NCI-H2029 (cell line): ENCODE measurements around the gene SEPHS1.

Experiments
- DNase-seq: peaks from one replicate; lab custom pipeline; 2025; lab: John Stamatoyannopoulos, UW

Gene SEPHS1

DNA sequence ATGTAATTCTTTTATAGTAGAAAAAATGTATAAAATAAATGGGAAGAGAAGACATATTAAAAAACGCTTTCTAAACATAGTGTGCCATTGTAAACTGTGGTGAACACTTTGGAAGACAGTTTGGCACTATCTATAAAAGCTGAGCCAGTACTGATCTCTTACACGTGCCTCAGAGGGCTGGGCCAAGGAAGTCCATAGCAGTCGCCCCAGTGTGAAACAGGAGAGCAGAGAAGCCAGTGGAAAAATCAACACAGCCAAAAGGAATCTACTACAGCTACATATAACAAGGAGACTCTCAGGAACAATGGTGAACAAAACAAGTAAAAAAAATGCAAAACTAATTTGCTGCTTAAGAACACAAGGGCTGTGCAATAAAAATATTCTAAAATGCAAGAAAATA is 20.6 kb downstream of the SEPHS1 start:
- DNase-seq = no peak

GRCh38 chr10:13322615-13323148 is 25.4 kb downstream of the SEPHS1 start:
- no peak for DNase-seq

- DNase-seq = no peak
Measured at GRCh38 chr10:13321576-13321975, 26.5 kb downstream of the SEPHS1 start.

GRCh38 chr10:13319166-13319565 is 28.9 kb downstream of the SEPHS1 start:
- DNase-seq = no peak

DNA sequence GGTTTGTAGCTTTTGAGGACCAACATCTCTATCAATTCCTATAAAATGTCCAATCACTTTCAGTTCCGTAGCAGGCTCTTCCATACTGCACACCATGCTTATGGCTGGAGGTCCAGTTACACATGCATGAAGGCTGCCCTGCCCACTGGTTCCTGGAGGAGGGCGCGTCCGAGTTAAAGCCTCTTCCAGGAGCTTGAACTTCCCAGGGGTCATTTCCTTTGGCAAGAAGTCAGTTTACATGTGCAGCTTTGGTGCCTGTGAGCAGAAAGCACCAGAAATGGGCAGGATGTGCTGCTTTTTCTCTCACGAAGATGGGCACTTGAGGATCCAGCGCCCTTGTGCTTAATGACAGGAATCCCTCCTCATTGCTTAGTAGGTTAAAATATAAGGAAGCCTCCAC is 30.6 kb downstream of the SEPHS1 start:
- no peak for DNase-seq

- DNase-seq = no peak
Measured at GRCh38 chr10:13316635-13317311, 31.3 kb downstream of the SEPHS1 start.

- no peak for DNase-seq
Measured at GRCh38 chr10:13315361-13315760, 32.7 kb downstream of the SEPHS1 start.

GRCh38 chr10:13311177-13311575 is 36.9 kb downstream of the SEPHS1 start:
- DNase-seq = no peak

- no peak for DNase-seq
Measured at GRCh38 chr10:13310518-13311176, 37.4 kb downstream of the SEPHS1 start.

DNA sequence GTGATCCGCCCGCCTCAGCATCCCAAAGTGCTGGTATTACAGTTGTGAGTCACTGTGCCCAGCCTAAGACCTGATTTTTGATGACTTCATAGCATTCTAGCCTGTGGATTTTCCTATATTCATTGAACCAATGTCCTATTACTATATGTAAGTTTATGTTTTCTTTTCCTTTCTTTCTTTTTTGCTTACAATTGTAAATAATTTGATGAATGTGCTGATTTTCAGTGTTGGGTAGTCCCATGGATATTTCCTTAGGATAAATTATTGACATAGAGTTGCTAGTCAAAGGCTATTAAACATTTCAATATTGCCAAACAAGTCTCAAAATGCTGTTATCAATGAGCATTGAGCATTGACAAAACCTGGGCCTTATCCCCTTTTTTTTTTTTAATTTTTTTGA is 38.3 kb downstream of the SEPHS1 start:
- no peak for DNase-seq

- DNase-seq = no peak
Measured at GRCh38 chr10:13308096-13308495, 40.0 kb downstream of the SEPHS1 start.

- no peak for DNase-seq
Measured at GRCh38 chr10:13306103-13306502, 42.0 kb downstream of the SEPHS1 start.

DNA sequence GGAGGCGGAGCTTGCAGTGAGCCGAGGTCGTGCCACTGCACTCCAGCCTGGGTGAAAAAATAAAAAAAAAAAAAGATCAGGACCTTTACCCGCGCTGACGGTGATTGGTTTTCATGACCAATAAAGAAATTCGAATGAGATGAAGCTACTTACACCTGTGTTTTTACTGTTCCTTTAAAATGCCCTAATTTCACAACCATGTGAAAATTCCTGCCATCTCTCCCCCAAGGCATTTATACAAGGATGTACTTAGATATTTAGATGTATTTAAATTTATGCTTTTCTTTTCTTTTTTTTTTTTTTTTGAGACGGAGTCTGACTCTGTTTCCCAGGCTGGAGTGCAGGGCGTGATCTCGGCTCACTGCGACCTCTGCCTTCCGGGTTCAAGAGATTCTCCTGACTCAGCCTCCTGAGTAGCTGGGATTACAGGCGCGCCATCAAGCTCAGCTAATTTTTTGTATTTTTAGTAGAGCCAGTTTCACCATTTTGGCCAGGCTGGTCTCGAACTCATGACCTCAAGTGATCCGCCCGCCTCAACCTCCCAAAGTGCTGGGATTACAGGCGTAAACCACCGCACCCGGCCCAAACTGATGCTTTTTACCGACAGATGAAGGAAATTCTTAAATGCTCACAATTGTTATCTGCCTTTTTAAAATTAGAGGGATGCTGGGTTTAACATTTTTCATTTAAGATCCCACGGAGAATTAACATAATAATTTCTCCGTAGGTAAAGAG is 45.1 kb downstream of the SEPHS1 start:
- no peak for DNase-seq

GRCh38 chr10:13299437-13300287 is 48.4 kb downstream of the SEPHS1 start, which contains the start of gene PHYH:
PHYH (minus strand) TSS chr10:13300064; CDS start chr10:13300042, 22 bp downstream.
- peak; percentile 31 for DNase-seq

DNA sequence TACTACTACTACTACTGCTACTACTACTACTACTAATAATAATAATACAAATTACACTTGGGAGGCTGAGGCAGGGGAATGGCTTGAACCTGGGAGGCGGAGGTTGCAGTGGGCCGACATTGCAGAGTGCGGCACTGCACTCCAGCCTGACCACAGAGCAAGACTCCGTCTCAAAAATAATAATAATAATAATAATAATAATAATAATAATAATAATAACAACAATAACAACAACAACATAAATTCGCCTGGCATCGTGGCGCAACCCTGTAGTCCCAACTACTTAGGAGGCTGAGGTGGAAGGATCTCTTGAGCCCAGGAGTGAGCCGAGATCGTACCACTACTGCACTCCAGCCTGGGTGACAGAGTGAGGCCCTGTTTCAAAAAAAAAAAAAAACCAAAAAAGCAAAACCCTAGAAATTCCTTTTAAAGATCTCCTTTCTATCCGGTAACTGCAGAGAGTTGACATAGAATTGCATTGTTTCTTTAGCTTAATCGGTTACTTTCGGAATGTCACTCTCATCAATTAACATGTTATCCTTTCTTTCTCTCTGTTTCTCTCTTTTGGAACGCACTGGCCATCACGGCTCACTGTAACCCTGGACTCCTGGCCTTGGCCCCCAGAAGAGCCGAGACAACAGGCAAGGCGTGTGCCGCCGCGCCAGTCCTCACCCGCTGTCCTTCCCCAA is 49.2 kb downstream of the SEPHS1 start:
- DNase-seq = no peak

DNA sequence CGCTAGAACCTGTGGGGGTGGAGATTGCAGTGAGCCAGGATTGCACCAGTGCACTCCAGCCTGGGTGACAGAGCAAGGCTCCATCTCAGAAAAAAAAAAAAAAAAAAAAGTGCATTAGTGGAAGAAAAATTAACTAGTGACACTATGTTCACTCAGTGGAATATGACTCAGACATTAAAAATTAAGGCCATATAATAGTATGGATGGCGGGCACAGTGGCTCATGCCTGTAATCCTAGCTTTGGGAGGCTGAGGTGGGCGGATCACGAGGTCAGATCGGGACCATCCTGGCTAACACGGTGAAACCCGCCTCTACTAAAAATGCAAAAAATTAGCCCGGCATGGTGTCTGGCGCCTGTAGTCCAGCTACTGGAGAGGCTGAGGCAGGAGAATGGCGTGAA is 51.6 kb downstream of the SEPHS1 start:
- DNase-seq = no peak

DNA sequence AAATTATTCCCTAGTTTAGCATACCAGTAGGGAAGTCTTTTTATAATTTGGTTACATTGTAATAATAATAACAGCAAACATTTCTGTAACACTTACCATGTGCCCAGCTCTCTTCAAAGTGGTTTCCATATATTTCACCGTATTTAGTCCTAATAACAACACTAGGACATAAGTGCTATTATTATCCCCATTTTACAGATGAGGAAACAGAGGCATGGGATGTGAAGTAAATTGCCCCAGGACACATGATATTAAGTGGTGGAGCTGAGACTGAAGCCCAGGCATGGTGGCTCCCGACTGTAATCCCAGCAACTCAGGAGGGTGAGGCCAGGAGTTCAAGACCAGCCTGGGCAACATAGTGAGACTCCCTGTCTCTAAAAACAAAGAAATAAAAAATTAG is 53.3 kb downstream of the SEPHS1 start:
- no peak for DNase-seq

DNA sequence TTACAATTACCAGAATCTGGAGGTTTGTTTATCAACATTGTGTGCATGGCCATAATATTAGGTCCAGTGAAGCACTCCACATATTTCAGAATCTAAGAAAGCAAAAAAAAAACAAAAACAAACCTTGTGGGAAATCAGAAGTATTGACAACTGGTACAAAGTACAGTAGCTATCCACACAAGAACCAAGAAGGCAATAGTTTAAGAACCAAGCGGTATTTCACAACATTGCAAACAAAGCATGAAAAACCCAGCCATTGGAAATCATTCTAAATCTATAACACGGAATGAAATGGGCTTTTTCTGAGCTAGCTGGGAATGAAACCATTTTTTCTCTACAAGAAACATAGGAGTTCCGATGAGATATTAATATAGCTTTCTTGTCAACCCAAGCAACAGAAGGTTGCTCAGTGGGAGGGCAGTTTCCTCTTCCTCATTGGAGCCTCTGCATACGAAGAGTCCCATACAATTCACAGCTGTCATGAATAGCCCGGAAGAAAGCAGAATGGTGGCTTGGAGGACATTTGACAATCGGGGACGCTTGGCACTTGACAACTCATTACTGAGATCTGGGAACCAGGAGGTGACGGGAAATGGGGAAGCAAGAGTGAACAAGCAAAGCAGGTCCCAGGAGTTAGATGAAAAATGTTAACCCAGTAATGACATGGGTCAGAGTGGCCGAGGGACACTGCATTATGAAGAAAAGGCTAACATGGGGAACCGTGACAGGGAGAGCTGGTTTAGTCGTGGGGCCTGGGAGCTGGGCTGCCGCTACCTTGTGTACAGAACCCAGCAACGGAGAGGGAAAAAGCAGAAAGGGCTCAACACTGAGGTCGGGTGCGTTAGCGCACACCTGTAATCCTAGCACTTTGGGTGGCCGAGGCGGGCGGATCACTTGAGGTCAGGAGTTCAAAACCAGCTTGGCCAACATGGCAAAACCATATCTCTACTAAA is 56.0 kb downstream of the SEPHS1 start:
- no peak for DNase-seq

DNA sequence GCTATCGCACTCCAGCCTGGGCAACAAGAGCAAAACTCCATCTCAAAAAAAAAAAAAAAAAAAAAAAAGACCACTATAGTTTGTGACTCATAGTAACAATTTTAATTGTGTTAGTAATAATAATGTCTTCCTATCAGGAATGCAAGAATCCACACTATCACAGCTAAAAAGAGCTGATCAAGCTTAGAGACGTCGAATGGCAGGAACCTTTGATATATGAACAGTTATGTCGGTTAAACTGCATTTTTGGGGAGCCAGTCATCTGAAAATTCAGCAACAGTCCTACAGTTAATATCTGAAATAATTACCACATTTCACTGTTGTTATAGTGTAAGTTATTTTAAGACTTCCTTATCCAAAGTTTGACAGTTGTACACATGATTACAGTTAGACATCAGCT is 57.0 kb downstream of the SEPHS1 start:
- DNase-seq = no peak

GRCh38 chr10:13284050-13284449 is 64.0 kb downstream of the SEPHS1 start:
- DNase-seq = no peak
